PC-9 (cell line): ENCODE data around the gene DNAJA1.

Experiments used
- CTCF ChIP-seq: fragments of 200-600 bp; sonication (generic); conservative IDR thresholded peaks from 2 replicates; pipeline ENCODE4 v1.6.1; 2017; ENCODE audit warnings: mixed run types, antibody characterized with exemption, mild to moderate bottlenecking, moderate library complexity
- EZH2 ChIP-seq: fragments of 200-600 bp; sonication (generic); IDR thresholded peaks from 2 replicates; pipeline ENCODE4 v1.8.0; 2017; ENCODE audit warnings: antibody characterized with exemption, low read depth

GRCh38 chr9:33082128-33082527 is 57.1 kb downstream of the DNAJA1 start:
- TF ChIP-seq CTCF (no peak), EZH2 (no peak)
